A673 (cell line): ENCODE data around the gene ARHGAP1.

Experiments
- EZH2 ChIP-seq: fragments of 200-600 bp; sonication (generic); IDR thresholded peaks from 2 replicates; pipeline ENCODE4 v1.6.1; 2017; ENCODE audit warnings: borderline replicate concordance, low read depth, mild to moderate bottlenecking, mixed read lengths, antibody characterized with exemption, low read length; ENCODE audit not compliant: poor library complexity, severe bottlenecking
- TF ChIP-seq, protein P1 (sequence below): fragments of 300-800, 200-600 bp; sonication (generic); conservative IDR thresholded peaks from 2 replicates; pipeline ENCODE4 v1.5.1; 2017; ENCODE audit warnings: low read depth, mild to moderate bottlenecking, antibody characterized with exemption, low read length, moderate library complexity, mixed read lengths

DNA sequence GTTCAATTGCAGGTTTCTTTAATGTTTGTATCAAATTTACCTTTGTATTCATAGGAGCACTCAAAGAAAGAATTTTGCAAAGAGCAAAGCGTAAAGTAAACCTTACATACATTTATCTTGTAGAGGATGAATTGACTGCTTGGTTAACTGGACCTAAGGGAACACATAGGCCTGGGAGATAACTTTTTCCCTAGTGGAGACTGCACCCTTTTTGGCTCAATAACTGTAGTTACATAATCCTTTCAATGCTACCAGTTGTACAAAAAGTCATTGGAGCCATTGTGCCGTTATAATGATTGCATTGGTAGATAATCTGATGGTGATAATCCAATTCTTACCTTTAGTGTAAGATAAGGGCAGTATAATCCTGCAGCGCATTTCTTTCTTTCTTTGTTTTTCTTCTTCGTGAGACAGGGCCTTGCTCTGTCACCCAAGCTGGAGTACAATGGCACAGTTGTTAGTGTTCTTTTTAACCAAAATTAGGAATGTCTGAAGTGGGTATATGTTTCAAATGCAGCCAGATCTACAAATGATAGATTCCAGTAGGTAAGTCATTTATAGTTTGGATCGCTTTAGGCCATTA, 64.8 kb downstream of the ARHGAP1 start:
- TF ChIP-seq, protein P1, sequence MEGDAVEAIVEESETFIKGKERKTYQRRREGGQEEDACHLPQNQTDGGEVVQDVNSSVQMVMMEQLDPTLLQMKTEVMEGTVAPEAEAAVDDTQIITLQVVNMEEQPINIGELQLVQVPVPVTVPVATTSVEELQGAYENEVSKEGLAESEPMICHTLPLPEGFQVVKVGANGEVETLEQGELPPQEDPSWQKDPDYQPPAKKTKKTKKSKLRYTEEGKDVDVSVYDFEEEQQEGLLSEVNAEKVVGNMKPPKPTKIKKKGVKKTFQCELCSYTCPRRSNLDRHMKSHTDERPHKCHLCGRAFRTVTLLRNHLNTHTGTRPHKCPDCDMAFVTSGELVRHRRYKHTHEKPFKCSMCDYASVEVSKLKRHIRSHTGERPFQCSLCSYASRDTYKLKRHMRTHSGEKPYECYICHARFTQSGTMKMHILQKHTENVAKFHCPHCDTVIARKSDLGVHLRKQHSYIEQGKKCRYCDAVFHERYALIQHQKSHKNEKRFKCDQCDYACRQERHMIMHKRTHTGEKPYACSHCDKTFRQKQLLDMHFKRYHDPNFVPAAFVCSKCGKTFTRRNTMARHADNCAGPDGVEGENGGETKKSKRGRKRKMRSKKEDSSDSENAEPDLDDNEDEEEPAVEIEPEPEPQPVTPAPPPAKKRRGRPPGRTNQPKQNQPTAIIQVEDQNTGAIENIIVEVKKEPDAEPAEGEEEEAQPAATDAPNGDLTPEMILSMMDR, result no peak
- no peak for TF ChIP-seq EZH2
